ENCODE data around the gene GGA3. TPM values are rescaled to one million over a fixed set of nuclear protein-coding genes. Genes with fewer than 3 reads are reported as not detected.

GGA3 gene
- total RNA-seq, 6 donors from 2014 or later = 32.3 to 139 (median 55.4) TPM

- no peaks in the 10 kb centered on the region for H3K36me3 ChIP-seq
- no peak for DNase-seq
- no peak for ATAC-seq (ENCODE audit: low FRiP score in 2 of 2)
- WGBS, 2 donors = 87 to 97% methylated on average over 6 of the region's 6 CpGs
- H3K4me3 ChIP-seq = no peak overlapping the region
- H3K4me1 ChIP-seq = peaks cover 1 to 15% (median 3%) of the 10 kb centered on the region in 4 donors
- H3K27me3 ChIP-seq = no peaks in the 10 kb centered on the region
- TF ChIP-seq POLR2AphosphoS5 (IDR thresholded peaks at IDR 0.05) (no peak), CTCF (IDR thresholded peaks at IDR 0.05) (no peak), POLR2A (IDR thresholded peaks at IDR 0.05) (no peak), EP300 (IDR thresholded peaks at IDR 0.05) (no peak)
- H3K9me3 ChIP-seq = no peaks in the 10 kb centered on the region
- peak overlapping the region in 1 of 4 donors; percentile 22 for H3K27ac ChIP-seq
Observed at GRCh38 chr17:75188614-75189013, 72.8 kb downstream of the GGA3 start.

Other genes with a start within 250 kb of the GGA3 start
- gene MRPL58, start 248.9 kb downstream of the GGA3 start, total RNA-seq = 10 to 100 TPM; 10.5 to 41.0 (median 21.8) TPM
- gene ATP5PD, start 214.6 kb downstream of the GGA3 start, total RNA-seq = 100 to 1,000 TPM; 126 to 198 (median 186) TPM
- 10 to 100 TPM; 17.8 to 26.1 (median 22.9) TPM for gene KCTD2, start 214.4 kb downstream of the GGA3 start, total RNA-seq
- 100 to 1,000 TPM in 4 of 6 donors, 10 to 100 TPM in 2; 40.6 to 234 (median 123) TPM for gene SLC16A5, start 173.7 kb downstream of the GGA3 start, total RNA-seq
- 10 to 100 TPM in 5 of 6 donors, 1 to 10 TPM in 1; 7.3 to 29.5 (median 16.6) TPM for gene ARMC7, start 151.6 kb downstream of the GGA3 start, total RNA-seq
- 100 to 1,000 TPM in 2 of 6 donors, 10 to 100 TPM in 4; 46.4 to 113 (median 76.6) TPM for gene NT5C, start 129.9 kb downstream of the GGA3 start, total RNA-seq
- gene JPT1, start 107.1 kb downstream of the GGA3 start, total RNA-seq = 100 to 1,000 TPM in 1 of 6 donors, 10 to 100 TPM in 5; 44.0 to 118 (median 70.1) TPM
- gene SUMO2, start 78.6 kb downstream of the GGA3 start, total RNA-seq = 100 to 1,000 TPM in 2 of 6 donors, 10 to 100 TPM in 4; 19.9 to 343 (median 64.9) TPM
- 10 to 100 TPM; 21.7 to 69.1 (median 43.5) TPM for gene NUP85, start 55.9 kb downstream of the GGA3 start, total RNA-seq
- 10 to 100 TPM; 23.7 to 56.7 (median 36.9) TPM for gene MRPS7, start 273 bp upstream of the GGA3 start, total RNA-seq
- 10 to 100 TPM; 19.9 to 42.8 (median 36.2) TPM for gene MIF4GD, start 9.6 kb upstream of the GGA3 start, total RNA-seq
- gene SLC25A19, start 27.8 kb upstream of the GGA3 start, total RNA-seq = 10 to 100 TPM; 21.9 to 37.0 (median 23.9) TPM
- gene GRB2, start 144.1 kb upstream of the GGA3 start, total RNA-seq = 100 to 1,000 TPM; 103 to 168 (median 151) TPM
- 100 to 1,000 TPM in 2 of 6 donors, 10 to 100 TPM in 4; 62.3 to 320 (median 90.5) TPM for gene TMEM94, start 195.0 kb upstream of the GGA3 start, total RNA-seq